TTC549 (cell line): ENCODE measurements around the gene SOD3.

Experiments used
- FAIRE-seq: peaks from 2 replicates; lab custom pipeline; 2012; peaks lifted over from hg19 to GRCh38; lab: Jason Lieb, UNC

The SOD3 gene

GRCh38 chr4:24775750-24776149 lies 19.6 kb upstream of the SOD3 start:
- FAIRE-seq, result no peak

- FAIRE-seq, result no peak
Observed at GRCh38 chr4:24777536-24778463, 17.6 kb upstream of the SOD3 start.

GRCh38 chr4:24778464-24779225 lies 16.7 kb upstream of the SOD3 start:
- FAIRE-seq, result no peak

- no peak for FAIRE-seq
Observed at GRCh38 chr4:24780936-24781495, 14.4 kb upstream of the SOD3 start.

GRCh38 chr4:24781999-24782745 lies 13.2 kb upstream of the SOD3 start:
- FAIRE-seq, result no peak

- no peak for FAIRE-seq
Observed at GRCh38 chr4:24783506-24783905, 11.9 kb upstream of the SOD3 start.

- FAIRE-seq, result no peak
Observed at GRCh38 chr4:24791043-24791442, 4.3 kb upstream of the SOD3 start.

GRCh38 chr4:24792552-24792951 lies 2.8 kb upstream of the SOD3 start:
- no peak for FAIRE-seq

- FAIRE-seq, result no peak
Observed at GRCh38 chr4:24793219-24794005, 2.0 kb upstream of the SOD3 start.

- FAIRE-seq, result no peak
Observed at GRCh38 chr4:24794051-24794450, 1.3 kb upstream of the SOD3 start.

GRCh38 chr4:24794480-24794879 lies 893 bp upstream of the SOD3 start:
- FAIRE-seq, result no peak

- no peak for FAIRE-seq
Observed at GRCh38 chr4:24795666-24796381, 451 bp downstream of the SOD3 start.

- no peak for FAIRE-seq
Observed at GRCh38 chr4:24796620-24797019, 1.2 kb downstream of the SOD3 start.

- no peak for FAIRE-seq
Observed at GRCh38 chr4:24798036-24798610, 2.8 kb downstream of the SOD3 start.

- no peak for FAIRE-seq
Observed at GRCh38 chr4:24799196-24799543, 3.8 kb downstream of the SOD3 start.

- FAIRE-seq, result no peak
Observed at GRCh38 chr4:24799544-24800324, 4.4 kb downstream of the SOD3 start.

- FAIRE-seq, result no peak
Observed at GRCh38 chr4:24800325-24800895, 5.0 kb downstream of the SOD3 start.

GRCh38 chr4:24801136-24801855 lies 5.9 kb downstream of the SOD3 start:
- FAIRE-seq, result no peak

- no peak for FAIRE-seq
Observed at GRCh38 chr4:24802648-24803047, 7.3 kb downstream of the SOD3 start.
